ENCODE data around the gene C6orf132.
A peak's percentile ranks its signal among the peaks of the same experiment; 100 is the strongest.
"Not testable (repeated sequence)": the region's sequence is repeated elsewhere in the genome, so short reads cannot be mapped to it uniquely, and the experiment has no call there.

Gene C6orf132, protein sequence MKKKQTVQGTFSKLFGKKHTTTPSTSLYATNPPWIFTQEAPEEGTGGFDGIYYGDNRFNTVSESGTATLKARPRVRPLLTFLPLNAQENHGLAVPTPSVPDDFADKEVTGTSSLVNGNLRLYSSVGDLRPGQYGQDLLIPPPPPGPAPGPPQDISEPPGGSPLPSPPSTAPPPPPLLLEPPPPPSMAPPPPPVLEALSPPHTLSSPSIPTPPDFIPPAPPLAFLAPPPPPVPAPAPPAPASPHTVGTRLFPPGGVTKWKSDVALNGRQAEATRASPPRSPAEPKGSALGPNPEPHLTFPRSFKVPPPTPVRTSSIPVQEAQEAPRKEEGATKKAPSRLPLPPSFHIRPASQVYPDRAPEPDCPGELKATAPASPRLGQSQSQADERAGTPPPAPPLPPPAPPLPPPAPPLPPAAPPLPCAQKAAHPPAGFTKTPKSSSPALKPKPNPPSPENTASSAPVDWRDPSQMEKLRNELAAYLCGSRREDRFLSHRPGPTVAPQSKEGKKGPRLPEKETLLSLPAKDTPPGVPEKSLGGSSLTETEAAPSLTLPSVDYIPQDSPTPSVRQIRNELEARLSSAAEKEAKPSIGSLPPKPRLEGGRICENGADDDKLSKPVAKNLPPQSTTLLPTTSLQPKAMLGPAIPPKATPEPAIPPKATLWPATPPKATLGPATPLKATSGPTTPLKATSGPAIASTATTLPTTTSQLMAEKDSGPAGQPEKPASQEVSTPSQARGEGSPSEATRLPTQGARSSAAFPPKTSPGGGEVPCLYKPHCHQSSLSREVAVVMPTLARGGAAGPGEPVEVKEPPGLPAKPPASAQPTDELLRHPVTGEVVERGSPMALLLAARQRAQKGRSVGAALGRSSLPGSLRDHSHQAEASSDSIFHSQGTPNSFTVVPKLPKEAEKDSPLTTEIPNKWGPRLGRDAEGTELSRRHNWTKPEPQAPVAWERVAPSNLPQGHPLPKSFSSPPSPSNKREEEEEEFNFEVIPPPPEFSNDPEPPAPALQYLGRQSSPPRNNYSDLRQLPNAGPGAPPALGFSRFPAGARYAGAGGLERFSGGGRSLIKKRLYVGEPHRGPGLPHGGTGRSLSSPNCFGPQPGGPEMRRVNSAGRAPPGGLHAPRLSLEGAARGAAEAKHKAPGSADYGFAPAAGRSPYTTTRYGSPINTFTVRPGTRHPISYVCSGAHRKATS

DNA sequence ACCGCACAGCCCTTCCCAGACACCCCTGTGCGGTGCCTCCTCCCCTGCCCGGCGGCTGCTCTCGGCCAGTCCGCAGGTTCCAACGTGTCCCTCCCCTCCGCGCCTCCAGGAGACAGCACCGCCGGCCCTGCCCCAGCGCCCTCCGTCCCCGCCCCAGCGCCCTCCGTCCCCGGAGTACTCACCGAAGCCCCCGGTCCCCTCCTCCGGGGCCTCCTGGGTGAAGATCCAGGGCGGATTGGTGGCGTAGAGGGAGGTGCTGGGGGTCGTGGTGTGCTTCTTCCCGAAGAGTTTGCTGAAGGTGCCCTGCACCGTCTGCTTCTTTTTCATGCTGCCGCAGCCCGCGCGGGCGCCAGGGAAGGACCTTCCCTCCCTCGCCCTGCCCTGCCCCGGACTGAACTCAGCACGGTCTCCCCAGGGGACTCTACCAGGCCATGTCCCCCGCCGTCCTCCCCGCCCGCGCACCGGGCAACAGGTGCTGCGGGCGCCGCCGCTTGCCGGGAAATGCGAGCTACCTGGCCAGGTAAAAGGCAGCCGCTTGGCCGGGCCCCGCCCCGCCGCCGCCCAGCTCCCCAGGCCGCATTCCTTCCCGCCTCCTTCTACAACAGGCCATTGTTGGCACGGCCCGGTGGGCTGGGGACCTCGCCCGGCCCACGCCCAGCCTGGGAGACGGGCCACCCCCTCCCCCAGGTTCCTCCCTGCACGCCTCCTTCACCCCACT lies at the start of gene C6orf132:
Gene C6orf132, minus strand, starts transcription at position 503 of the 718 bp plus-strand sequence. Its CDS starts 176 bp downstream, at position 327.
- FAIRE-seq, result no peak

DNA sequence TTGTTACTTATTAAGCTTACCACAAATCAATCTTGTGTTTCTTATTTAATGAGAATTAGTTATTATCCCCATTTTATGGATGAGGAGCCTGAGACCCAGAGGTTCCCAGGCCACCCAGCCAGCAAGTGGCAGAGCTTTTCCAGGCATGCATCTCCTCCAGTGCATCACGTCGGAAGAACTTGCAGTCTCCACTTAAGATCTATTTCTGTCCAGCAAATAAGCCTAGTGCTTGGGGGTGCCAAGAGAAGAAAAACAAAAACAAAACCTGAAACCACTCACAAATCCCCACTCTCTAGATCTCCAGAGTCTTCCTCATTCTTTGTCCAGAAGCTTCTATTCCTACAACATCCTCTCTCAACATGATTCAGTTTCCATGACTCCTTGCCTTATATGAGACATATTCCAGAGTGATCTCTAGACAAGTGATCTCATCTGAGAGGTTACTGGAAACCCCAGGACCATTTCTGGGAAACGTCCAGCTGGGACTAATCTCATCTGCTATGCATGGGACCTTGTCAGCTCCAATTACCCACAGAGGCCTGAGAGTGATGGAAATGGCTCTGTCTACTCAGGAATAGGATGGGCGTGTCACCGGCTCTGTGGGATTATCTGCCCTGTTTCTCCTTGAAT lies 48.2 kb upstream of the C6orf132 start:
- no peak for FAIRE-seq

DNA sequence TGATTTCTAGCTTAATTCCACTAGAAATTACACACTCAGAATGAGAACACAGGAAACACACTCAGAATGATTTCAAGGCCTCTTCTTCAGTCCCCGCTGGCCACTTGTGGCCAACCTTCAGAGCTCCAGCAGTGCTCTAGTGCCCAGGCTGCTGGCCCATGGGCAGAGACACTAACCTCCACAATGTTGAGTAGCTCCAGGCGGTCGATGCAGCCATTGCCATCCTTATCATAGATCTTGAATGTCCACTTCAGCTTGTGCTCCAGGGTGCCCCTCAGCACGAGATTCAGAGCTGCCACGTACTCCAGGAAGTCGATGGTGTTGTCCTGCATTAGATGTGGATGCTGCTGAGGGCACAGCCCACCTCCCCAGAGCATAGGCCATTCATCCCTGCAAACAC lies 46.0 kb upstream of the C6orf132 start:
- no peak for FAIRE-seq

GRCh38 chr6:42185597-42185996 lies 43.2 kb upstream of the C6orf132 start:
- no peak for FAIRE-seq

GRCh38 chr6:42184475-42184874 lies 42.1 kb upstream of the C6orf132 start:
- FAIRE-seq, result no peak

GRCh38 chr6:42182101-42182500 lies 39.7 kb upstream of the C6orf132 start:
- FAIRE-seq, result no peak

GRCh38 chr6:42179945-42180313 lies 37.5 kb upstream of the C6orf132 start:
- no peak for FAIRE-seq

DNA sequence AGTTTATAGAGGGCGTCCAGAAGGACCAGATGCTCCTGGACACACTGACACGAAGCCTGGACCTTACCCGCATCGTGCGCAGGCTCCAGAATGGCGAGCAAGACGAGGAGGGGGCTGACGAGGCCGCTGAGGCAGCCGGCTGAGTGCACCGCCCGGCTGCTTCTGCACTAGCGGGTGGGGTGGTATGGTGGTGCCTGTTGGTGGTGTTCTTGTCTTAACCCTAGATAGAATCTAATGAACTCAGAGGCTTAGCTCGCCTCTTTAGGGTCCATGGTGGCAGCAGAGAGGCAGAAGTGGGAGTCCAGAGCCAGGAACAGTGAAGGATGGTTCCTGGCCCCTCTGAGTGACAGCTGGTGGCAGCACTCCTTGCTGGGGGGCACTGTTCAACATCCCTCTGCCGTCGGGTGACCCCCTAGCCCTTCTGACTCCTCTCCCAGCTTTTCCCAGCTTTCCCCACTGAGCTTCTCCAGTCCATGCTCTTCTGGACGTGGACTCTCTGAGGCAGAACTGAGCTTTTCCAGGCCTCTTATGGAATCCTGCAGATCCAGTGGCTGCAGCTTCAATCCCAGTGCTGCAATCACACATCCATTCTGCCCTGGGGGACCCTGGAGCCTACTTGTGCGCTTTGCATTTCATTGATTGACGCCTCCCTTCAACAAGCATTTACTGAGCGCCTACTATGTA lies 37.0 kb upstream of the C6orf132 start:
- no peak for FAIRE-seq

- no peak for FAIRE-seq
Measured at GRCh38 chr6:42177514-42178364, 35.3 kb upstream of the C6orf132 start.

GRCh38 chr6:42176981-42177380 lies 34.6 kb upstream of the C6orf132 start:
- FAIRE-seq, result no peak

GRCh38 chr6:42175860-42176259 lies 33.4 kb upstream of the C6orf132 start:
- no peak for FAIRE-seq

DNA sequence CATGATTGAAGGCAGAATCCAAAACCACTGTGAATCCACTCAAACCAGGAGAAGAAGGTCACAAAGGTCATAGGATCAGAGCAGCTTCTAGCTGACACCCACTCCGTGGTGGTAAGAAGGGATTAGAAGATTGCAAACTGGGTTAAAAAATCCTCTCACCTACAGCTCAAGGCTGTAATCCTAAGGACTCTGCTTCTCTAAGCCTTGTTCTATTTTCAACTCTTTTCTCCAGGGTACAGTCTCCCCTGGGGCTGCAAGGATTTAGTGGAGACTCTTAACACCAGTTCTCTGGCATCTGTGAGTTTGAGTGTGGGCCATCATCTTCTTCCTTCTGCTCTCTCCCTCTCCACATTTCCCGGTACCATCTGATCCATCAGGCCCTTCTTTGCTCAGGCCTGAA lies 30.7 kb upstream of the C6orf132 start, which contains the start of gene GUCA1A:
Gene GUCA1A, plus strand, starts transcription at position 264 of the 400 bp plus-strand sequence. CDS start 250 bp downstream, outside the sequence.
- FAIRE-seq, result no peak

GRCh38 chr6:42171813-42172581 lies 29.6 kb upstream of the C6orf132 start:
- FAIRE-seq, result no peak

DNA sequence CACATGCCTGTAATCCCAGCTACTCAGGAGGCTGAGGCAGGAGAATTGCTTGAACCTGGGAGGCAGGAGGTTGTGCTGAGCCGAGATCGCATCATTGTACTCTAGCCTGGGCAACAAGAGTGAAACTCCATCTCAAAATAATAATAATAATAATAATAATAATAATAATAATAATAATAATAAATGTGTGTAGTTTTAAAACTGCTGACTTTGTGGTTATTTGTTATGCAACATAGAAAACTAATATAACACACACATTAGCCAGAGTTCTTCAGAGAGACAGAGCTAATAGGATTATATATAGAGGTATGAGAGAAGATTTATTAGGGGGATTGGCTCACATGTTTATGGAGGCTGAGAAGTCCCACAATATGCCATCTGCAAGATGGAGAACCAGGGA lies 27.4 kb upstream of the C6orf132 start:
- not testable (repeated sequence) for FAIRE-seq

- FAIRE-seq, result no peak
Measured at GRCh38 chr6:42168650-42169049, 26.2 kb upstream of the C6orf132 start.

- FAIRE-seq, result peak; percentile 60
Measured at GRCh38 chr6:42166444-42167141, 24.2 kb upstream of the C6orf132 start.

DNA sequence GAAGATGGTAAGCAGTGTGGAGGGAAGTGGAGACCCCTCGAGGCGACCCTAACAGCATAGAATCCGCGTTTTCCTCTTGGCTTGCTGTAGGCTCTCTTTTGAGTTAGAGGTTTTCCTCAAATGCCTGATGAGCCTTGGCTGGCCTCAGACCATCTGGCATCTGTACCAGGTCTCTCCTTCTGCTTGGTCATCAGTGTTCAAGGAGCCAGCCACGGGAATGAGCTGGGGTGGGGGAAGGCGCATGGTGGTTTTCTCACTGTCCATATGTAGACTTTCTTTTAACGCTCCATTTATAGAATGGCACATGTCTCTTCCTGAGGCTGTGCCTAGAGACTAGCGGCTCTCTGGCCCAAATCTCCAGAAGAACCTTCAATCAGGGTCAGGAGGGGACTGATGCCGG lies 22.6 kb upstream of the C6orf132 start:
- FAIRE-seq, result no peak

GRCh38 chr6:42163981-42164380 lies 21.6 kb upstream of the C6orf132 start:
- no peak for FAIRE-seq

- no peak for FAIRE-seq
Measured at GRCh38 chr6:42162812-42163211, 20.4 kb upstream of the C6orf132 start.
